ENCODE data around the gene HOXB4. TPM values are rescaled to one million over a fixed set of nuclear protein-coding genes. Genes with fewer than 3 reads are reported as not detected.

The HOXB4 gene
- total RNA-seq, 1 experiment from 2014 or later: not detected

- H4K5ac ChIP-seq (ENCODE audit: insufficient read length, low read depth, low read length): no peak overlapping the region
- H3K4me3 Mint-ChIP-seq: no peak overlapping the region; a peak in 2 of 5 replicates
- H3K23me2 ChIP-seq (ENCODE audit: insufficient read length, low read depth, low read length, poor library complexity, severe bottlenecking): peaks cover 3% of the 10 kb centered on the region
- H3K79me2 ChIP-seq (ENCODE audit: insufficient read depth, low read length): no peaks in the 10 kb centered on the region
- no peak overlapping the region for H3K4me2 ChIP-seq (ENCODE audit: insufficient read depth, insufficient read length, low read length)
- no peak overlapping the region for H3K56ac ChIP-seq (ENCODE audit: insufficient read length, low read depth, low read length)
- no peak overlapping the region for H4K91ac ChIP-seq (ENCODE audit: insufficient read length, low read depth, low read length)
- no peak overlapping the region for H3K9ac ChIP-seq (ENCODE audit: extremely low read depth, insufficient read length, low read length)
- H3K4me1 Mint-ChIP-seq: peaks cover 13 to 27% of the 10 kb centered on the region in 2 experiments
- no peak overlapping the region for H2BK12ac ChIP-seq (ENCODE audit: insufficient read length, low read depth, low read length)
- no peak overlapping the region for H3K14ac ChIP-seq (ENCODE audit: insufficient read depth, low read length)
- no peak overlapping the region for H3K4ac ChIP-seq (ENCODE audit: low read depth, low read length)
- no peak overlapping the region for H3T11ph ChIP-seq (ENCODE audit: low read length)
- H3K79me1 ChIP-seq (ENCODE audit: insufficient read depth, low read depth, low read length, poor library complexity, severe bottlenecking): no peaks in the 10 kb centered on the region
- H3K27me3 ChIP-seq (ENCODE audit: insufficient read depth, low read length): peaks cover 100% of the 10 kb centered on the region
- H3K18ac ChIP-seq (ENCODE audit: insufficient read length, low read depth, low read length): no peak overlapping the region
- no peak overlapping the region for H2AFZ ChIP-seq (ENCODE audit: low read length)
- H3K4me1 ChIP-seq (ENCODE audit: insufficient read depth, low read length): no peaks in the 10 kb centered on the region
- H3K27me3 Mint-ChIP-seq (ENCODE audit: low read depth): peaks cover 100% of the 10 kb centered on the region
- DNase-seq: no peak
- no peak overlapping the region; a peak in 1 of 7 replicates for H3K27ac Mint-ChIP-seq
- H4K20me1 ChIP-seq (ENCODE audit: control insufficient read depth, insufficient read depth, insufficient read length): no peaks in the 10 kb centered on the region
- H4K8ac ChIP-seq (replicated peaks; ENCODE audit: insufficient read length, low read depth, low read length): no peak overlapping the region
- H3K27ac ChIP-seq (ENCODE audit: insufficient read length, low read depth, low read length): no peak overlapping the region
- no peaks in the 10 kb centered on the region for H3K9me3 ChIP-seq (ENCODE audit: control insufficient read depth, low read depth, low read length)
- WGBS (ENCODE audit: extremely low coverage, insufficient read length, low lambda C conversion rate): no CpG with 5 or more reads among the region's 34 CpGs
- H2BK5ac ChIP-seq (ENCODE audit: insufficient read length, low read length): no peak overlapping the region
- H3K23ac ChIP-seq (ENCODE audit: insufficient read length, low read depth, low read length): no peak overlapping the region
- H2BK15ac ChIP-seq (ENCODE audit: low read depth, low read length): no peak overlapping the region
- H2AK5ac ChIP-seq (ENCODE audit: insufficient read length, low read length): no peak overlapping the region
- H2BK20ac ChIP-seq (ENCODE audit: low read depth, low read length, poor library complexity, severe bottlenecking): no peak overlapping the region
- peaks cover 7 to 14% of the 10 kb centered on the region in 2 experiments; a peak in 3 of 5 replicates for H3K9me3 Mint-ChIP-seq
- H2BK120ac ChIP-seq (ENCODE audit: low read depth, low read length, poor library complexity, severe bottlenecking): no peak overlapping the region
- no peak for TF ChIP-seq CTCF (conservative IDR thresholded peaks at IDR 0.05)
- no peaks in the 10 kb centered on the region; a peak in 2 of 7 replicates for H3K36me3 Mint-ChIP-seq (ENCODE audit: insufficient read depth in 1 of 3, low read depth in 3 of 3)
Measured at GRCh38 chr17:48586355-48587258, 8.5 kb upstream of the HOXB4 start.

Data from H9 (cell line).